Stomach smooth muscle (tissue), 2 donors: ENCODE results near the gene CHCHD6.

Experiments used
- H3K27ac ChIP-seq: one replicate; pipeline ENCODE4 v1.7.0; 2013; ENCODE audit warnings: mild to moderate bottlenecking, low read length, inconsistent platforms
- H3K27me3 ChIP-seq, 2 donors: one replicate each; pipeline ENCODE4 v1.7.0; 2013; ENCODE audit warnings: low read length in 2 of 2; ENCODE audit not compliant: insufficient read depth in 2 of 2, control insufficient read depth in 1 of 2
- H3K36me3 ChIP-seq, 2 donors: one replicate each; pipeline ENCODE4 v1.7.0; 2013; ENCODE audit warnings: low read length in 2 of 2; ENCODE audit not compliant: control insufficient read depth in 2 of 2, insufficient read depth in 2 of 2
- H3K4me1 ChIP-seq: one replicate; pipeline ENCODE4 v1.7.0; 2013; ENCODE audit warnings: low read length; ENCODE audit not compliant: control insufficient read depth, insufficient read depth
- H3K4me3 ChIP-seq, 2 donors: one replicate each; pipeline ENCODE4 v1.7.0; 2013; ENCODE audit warnings: low read length in 2 of 2
- H3K9ac ChIP-seq, 2 donors: one replicate each; pipeline ENCODE4 v1.7.0; 2013; ENCODE audit warnings: low read length in 2 of 2, mild to moderate bottlenecking in 1 of 2
- H3K9me3 ChIP-seq, 2 donors: one replicate each; pipeline ENCODE4 v1.7.0; 2013; ENCODE audit warnings: low read length in 2 of 2; ENCODE audit not compliant: control insufficient read depth in 2 of 2
- donor health status: healthy.
- donor health status: Pancreatic carcinoma.

Gene CHCHD6

DNA sequence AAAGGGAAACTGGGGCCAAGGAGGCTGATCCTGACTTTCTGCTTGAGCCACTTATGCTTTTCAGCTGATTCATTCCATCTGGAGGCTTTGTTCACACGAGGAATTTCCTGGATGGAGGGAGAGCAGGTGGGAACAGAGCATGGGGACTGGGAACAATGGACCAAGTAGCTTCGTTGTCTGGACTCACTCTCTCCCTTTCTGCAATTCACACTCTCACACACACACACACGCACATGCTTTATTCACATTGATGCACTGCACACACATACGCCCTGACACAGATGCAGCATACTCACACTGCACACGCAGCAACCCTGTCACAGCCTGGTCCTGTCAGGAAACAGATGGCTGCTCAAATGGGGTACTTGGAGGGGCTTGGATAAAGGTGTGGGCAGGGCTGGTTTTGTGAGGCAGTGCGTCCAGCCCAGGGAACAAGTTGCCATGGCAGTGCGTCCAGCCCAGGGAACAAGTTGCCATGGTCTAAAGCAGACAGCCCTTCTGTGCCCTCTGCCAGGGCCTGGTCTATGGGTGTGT is 19.8 kb upstream of the CHCHD6 start:
- H3K27me3 ChIP-seq, result peaks cover 0 to 5% of the 10 kb centered on the region in 2 donors
- H3K36me3 ChIP-seq, result no peaks in the 10 kb centered on the region
- no peak overlapping the region for H3K4me3 ChIP-seq
- peaks cover 6% of the 10 kb centered on the region for H3K4me1 ChIP-seq
- H3K9ac ChIP-seq, result no peak overlapping the region
- H3K9me3 ChIP-seq, result no peaks in the 10 kb centered on the region
- H3K27ac ChIP-seq, result no peak overlapping the region

DNA sequence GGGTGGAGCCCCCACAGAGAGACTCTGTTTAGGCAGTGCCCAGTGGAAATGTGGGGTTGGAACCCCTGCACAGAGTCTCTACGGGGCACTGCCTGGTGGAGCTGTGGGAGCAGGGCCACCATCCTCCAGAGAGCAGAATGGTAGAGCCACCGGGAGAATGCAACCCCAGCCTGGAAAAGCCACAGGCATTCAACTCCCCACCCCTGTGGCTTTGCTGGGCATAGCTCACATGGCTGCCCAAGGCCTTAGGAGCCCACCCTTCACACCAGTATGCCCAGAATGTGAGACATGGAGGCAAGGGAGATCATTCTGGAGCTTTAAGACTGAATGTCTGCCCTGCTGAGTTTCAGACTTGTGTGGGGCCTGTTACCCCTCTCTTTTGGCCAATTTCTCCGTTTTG is 19.0 kb upstream of the CHCHD6 start:
- H3K4me3 ChIP-seq, result no peak overlapping the region
- H3K36me3 ChIP-seq, result no peaks in the 10 kb centered on the region
- H3K9me3 ChIP-seq, result no peaks in the 10 kb centered on the region
- H3K27me3 ChIP-seq, result peaks cover 0 to 5% of the 10 kb centered on the region in 2 donors
- no peak overlapping the region for H3K9ac ChIP-seq
- peaks cover 3% of the 10 kb centered on the region for H3K4me1 ChIP-seq
- H3K27ac ChIP-seq, result no peak overlapping the region

DNA sequence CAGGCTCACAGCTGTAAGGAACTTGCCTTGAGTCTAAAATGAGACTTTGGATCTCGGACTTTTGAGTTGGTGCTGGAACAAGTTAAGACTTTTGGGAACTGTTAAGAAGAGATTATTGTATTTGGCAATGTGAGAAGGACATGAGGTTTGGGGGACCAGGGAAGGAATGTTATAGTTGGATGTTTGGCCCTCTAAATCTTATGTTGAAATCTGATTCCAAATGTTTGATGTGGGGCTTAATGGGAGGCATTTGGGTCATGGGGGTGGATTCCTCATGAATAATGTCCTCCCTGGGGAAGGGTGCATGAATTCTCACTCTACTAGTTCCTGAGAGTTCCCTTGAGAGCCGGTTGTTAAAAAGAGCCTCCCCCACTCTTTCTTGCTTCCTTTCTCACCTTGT is 18.5 kb upstream of the CHCHD6 start:
- Histone ChIP-seq H3K36me3 (no peaks in the 10 kb centered on the region), H3K9me3 (no peaks in the 10 kb centered on the region), H3K4me1 (peaks cover 3% of the 10 kb centered on the region), H3K4me3 (no peak overlapping the region), H3K27me3 (peaks cover 0 to 5% of the 10 kb centered on the region in 2 donors), H3K27ac (no peak overlapping the region), H3K9ac (no peak overlapping the region)

DNA sequence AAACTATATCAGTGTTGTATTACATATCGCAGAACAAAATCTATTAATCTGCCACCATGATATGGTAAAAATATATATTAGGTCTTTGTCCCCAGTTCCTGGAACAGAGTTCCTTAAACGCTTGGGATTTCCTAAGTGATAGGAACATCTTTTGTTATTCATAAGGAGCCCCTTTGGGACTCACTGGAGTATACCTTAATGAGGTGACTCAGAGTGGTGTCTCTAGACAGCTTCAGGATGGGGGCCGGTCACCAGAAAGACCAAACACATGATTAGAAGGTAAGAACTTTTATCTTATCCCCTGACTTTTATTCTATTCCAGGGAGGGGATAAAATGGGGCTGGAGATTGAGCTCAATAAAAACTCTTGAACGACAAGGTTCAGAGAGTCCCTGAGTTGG is 12.3 kb upstream of the CHCHD6 start:
- Histone ChIP-seq H3K4me1 (no peaks in the 10 kb centered on the region), H3K36me3 (no peaks in the 10 kb centered on the region), H3K27ac (no peak overlapping the region), H3K4me3 (no peak overlapping the region), H3K9me3 (no peaks in the 10 kb centered on the region), H3K27me3 (peaks cover 9 to 10% of the 10 kb centered on the region in 2 donors), H3K9ac (no peak overlapping the region)

DNA sequence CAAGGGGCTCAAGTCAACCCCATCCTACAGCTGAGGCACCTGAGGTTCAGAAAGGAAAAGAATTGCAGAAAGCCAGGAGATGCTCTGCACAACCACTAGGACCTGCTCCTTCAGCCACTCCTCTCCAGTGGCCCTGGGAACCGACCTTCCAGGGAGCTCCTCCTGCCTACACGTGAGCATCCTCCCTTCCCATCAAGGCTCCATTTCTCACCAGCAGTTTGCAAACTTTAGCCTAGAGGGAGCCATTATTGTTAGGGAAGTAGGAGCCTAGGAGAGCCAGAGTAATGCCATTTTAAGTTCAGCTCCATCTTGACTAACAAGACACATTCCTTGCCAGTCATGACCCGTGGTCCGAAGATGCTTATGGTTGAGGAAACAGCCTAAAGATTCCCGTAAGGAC is 11.2 kb upstream of the CHCHD6 start:
- no peaks in the 10 kb centered on the region for H3K4me1 ChIP-seq
- no peaks in the 10 kb centered on the region for H3K36me3 ChIP-seq
- H3K4me3 ChIP-seq, result no peak overlapping the region
- H3K27me3 ChIP-seq, result peaks cover 9 to 10% of the 10 kb centered on the region in 2 donors
- H3K9ac ChIP-seq, result no peak overlapping the region
- no peak overlapping the region for H3K27ac ChIP-seq
- H3K9me3 ChIP-seq, result no peaks in the 10 kb centered on the region

DNA sequence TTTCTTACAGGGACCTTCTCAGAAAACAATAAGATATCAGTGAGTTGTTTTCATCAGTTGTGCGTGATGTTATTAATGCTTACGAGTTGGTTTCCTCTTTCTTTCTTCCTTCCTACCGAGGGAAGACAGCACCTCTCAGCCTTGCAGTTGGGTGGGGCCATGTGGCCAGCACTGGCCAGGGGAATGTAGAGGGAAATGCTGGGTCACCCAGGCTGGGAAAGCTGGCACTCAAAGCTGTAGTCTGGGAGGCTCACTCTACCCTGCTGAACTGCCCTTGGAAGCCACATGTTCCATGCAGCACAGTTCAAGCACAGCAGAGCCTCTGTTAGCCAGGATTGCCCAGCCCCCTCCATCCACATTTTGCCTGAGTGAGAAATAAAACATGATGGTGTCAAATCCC is 10.1 kb upstream of the CHCHD6 start:
- H3K4me3 ChIP-seq, result no peak overlapping the region
- H3K27me3 ChIP-seq, result peaks cover 9 to 10% of the 10 kb centered on the region in 2 donors
- H3K9me3 ChIP-seq, result no peaks in the 10 kb centered on the region
- H3K36me3 ChIP-seq, result no peaks in the 10 kb centered on the region
- H3K27ac ChIP-seq, result no peak overlapping the region
- no peaks in the 10 kb centered on the region for H3K4me1 ChIP-seq
- H3K9ac ChIP-seq, result no peak overlapping the region

DNA sequence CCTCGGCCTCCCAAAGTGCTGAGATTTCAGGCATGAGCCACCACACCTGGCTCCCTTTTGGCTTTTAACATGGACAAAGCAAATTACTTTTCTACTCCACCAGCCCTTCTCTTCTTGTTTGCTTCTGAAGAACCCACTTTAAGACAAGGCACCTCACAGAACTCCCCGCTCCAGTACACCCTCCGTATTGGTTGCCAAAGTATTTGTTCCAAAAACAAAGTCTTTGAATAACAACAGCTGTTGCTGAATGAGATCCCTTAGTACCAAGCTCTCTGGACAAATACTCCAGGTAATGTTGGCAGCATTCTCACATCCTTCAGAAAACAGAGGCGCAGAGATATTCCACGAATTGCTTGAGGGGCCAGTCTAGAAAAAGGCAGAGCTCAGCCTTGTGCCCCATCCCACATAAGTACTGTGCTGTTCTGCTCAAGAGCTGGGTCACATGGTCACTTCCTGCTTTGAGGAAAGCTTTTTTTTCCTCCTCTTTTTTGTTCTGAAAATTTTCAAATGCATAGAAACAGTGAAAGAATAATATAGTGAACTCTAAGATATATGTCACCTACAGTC is 7.3 kb upstream of the CHCHD6 start:
- H3K4me3 ChIP-seq, result no peak overlapping the region
- no peaks in the 10 kb centered on the region for H3K4me1 ChIP-seq

DNA sequence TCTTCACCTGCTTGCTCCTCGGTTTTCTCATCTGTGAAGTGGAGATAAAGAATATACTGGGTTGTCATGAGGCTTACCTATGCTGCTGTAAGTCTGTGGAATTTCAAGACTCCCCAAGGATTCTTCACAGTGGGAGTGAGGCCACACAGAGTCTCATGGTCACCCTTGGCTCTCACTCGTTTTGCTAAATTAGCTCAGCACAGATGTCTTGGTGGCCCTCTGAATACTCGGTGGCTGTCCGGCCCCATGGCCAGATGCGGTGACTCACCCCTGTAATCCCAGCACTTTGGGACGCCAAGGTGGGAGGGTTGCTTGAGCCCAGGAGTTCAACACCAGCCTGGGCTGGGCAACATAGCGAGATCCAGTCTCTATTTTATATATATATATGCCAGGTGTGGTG is 5.0 kb upstream of the CHCHD6 start:
- peaks cover 5 to 7% of the 10 kb centered on the region in 2 donors for H3K27me3 ChIP-seq
- H3K4me3 ChIP-seq, result no peak overlapping the region
- H3K9ac ChIP-seq, result no peak overlapping the region
- H3K36me3 ChIP-seq, result no peaks in the 10 kb centered on the region
- H3K9me3 ChIP-seq, result no peaks in the 10 kb centered on the region
- no peak overlapping the region for H3K27ac ChIP-seq
- H3K4me1 ChIP-seq, result peaks cover 6% of the 10 kb centered on the region

More for the DNA sequence above, 7.3 kb upstream of the CHCHD6 start:
- H3K9ac ChIP-seq, result no peak overlapping the region
- no peak overlapping the region for H3K27ac ChIP-seq
- H3K36me3 ChIP-seq, result no peaks in the 10 kb centered on the region
- H3K27me3 ChIP-seq, result peaks cover 9 to 10% of the 10 kb centered on the region in 2 donors
- no peaks in the 10 kb centered on the region for H3K9me3 ChIP-seq

DNA sequence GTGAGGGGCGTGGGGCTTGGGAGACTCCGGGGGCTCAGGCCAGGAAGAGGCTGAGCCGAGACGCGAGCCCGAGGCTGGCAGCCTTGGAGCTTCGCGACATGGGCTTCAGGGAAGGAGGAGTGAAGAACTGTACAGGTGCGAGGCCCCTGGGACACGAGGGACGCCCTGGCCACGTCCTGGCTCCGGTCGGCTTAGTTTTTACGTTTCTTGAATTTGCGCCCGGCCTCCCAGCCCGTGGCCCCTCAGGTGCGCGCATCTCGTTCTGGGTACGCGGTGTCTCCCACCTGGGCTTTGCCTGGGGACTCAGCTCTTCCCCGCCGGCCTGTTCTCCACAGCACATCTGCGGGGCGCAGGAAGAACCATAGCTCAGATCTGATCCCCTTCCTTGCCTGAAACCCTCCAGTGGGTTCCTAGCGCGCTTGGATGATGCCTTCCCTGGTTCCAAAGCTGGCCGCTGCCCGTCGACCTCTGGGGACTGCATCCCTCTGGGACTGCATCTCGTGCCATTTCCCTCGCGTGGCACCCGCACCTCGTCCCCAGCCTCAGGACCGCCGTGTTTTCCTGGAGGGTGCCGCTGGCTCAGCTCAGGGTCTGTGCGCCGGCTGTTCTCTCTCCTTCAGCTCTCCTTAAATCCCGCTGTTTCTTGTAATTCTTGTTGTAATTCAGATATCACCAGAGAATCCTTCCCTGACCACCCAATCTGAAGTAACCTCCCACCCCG is 614 bp downstream of the CHCHD6 start:
- H3K27me3 ChIP-seq, result no peaks in the 10 kb centered on the region
- H3K4me1 ChIP-seq, result peaks cover 14% of the 10 kb centered on the region
- no peaks in the 10 kb centered on the region for H3K36me3 ChIP-seq
- H3K4me3 ChIP-seq, result peak overlapping the region; percentile 83 to 85
- no peak overlapping the region for H3K27ac ChIP-seq
- peak overlapping the region; percentile 71 to 78 for H3K9ac ChIP-seq
- no peaks in the 10 kb centered on the region for H3K9me3 ChIP-seq

DNA sequence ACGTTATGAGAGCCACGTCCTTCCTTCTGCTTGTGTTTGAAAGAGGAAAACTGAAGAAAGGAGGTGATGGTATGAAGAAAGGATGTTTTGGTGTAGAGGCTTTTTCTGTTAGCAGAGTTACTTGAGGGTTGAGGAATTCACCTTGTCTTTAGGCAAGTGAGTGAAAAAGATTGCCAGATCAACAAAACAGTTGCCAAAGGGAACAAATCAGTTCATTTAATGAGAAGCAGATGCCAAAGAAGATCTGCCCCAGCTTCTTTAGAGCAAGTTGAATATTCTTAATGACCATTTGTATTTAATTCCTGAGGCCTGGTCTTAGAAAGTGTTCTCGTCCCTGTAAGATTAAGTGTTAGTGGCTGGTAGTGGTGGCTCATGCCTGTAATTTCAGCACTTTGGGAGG is 2.6 kb downstream of the CHCHD6 start:
- Histone ChIP-seq H3K9me3 (no peaks in the 10 kb centered on the region), H3K4me3 (no peak overlapping the region), H3K36me3 (no peaks in the 10 kb centered on the region), H3K27me3 (no peaks in the 10 kb centered on the region), H3K4me1 (peaks cover 14% of the 10 kb centered on the region), H3K9ac (no peak overlapping the region), H3K27ac (no peak overlapping the region)
